Neural cell (in vitro differentiated cells): ENCODE data around the gene ALDOC. TPM values are rescaled to one million over a fixed set of nuclear protein-coding genes. Genes with fewer than 3 reads are reported as not detected.
"Not testable (repeated sequence)": the region's sequence is repeated elsewhere in the genome, so short reads cannot be mapped to it uniquely, and the experiment has no call there.

ENCODE experiments used
- H2AFZ ChIP-seq: fragments of 200-600, 300-800 bp; sonication (generic), shearing (Covaris generic); 2 replicates; pipeline ENCODE4 v1.6.0; 2014; ENCODE audit warnings: low read depth, mild to moderate bottlenecking, antibody characterized with exemption, low read length, moderate library complexity
- H3F3A ChIP-seq: fragments of 200-600 bp; shearing (Covaris generic); 2 replicates; pipeline ENCODE4 v1.6.1; 2016; ENCODE audit warnings: mild to moderate bottlenecking, moderate library complexity, mixed read lengths, antibody characterized with exemption, low read length; ENCODE audit not compliant: insufficient read depth, poor library complexity, severe bottlenecking
- H3K27ac ChIP-seq: fragments of 200-600, 300-800 bp; sonication (generic), shearing (Covaris generic); 2 replicates; pipeline ENCODE4 v1.5.1; 2014; ENCODE audit warnings: mild to moderate bottlenecking, low read length, moderate library complexity
- H3K27me3 ChIP-seq: fragments of 300-800, 200-600 bp; sonication (generic), shearing (Covaris generic); 2 replicates; pipeline ENCODE4 v1.6.0; 2014; ENCODE audit warnings: mild to moderate bottlenecking, low read depth, low read length, moderate library complexity; ENCODE audit not compliant: insufficient read depth
- H3K36me3 ChIP-seq: fragments of 300-800, 200-600 bp; sonication (generic), shearing (Covaris generic); 2 replicates; pipeline ENCODE4 v1.5.1; 2014; ENCODE audit warnings: mild to moderate bottlenecking, antibody characterized with exemption, low read length, moderate library complexity; ENCODE audit not compliant: insufficient read depth
- H3K4me2 ChIP-seq: fragments of 300-800, 200-600 bp; sonication (generic), shearing (Covaris generic); 2 replicates; pipeline ENCODE4 v1.6.0; 2014; ENCODE audit warnings: mild to moderate bottlenecking, low read length
- H3K4me3 ChIP-seq: fragments of 300-800, 200-600 bp; sonication (generic), shearing (Covaris generic); 2 replicates; pipeline ENCODE4 v1.5.1; 2014; ENCODE audit warnings: mild to moderate bottlenecking, low read length, moderate library complexity
- H3K79me2 ChIP-seq: fragments of 200-600 bp; shearing (Covaris generic); replicated peaks from 2 replicates; pipeline ENCODE4 v1.6.0; 2014; ENCODE audit warnings: mild to moderate bottlenecking, low read length, moderate library complexity; ENCODE audit not compliant: insufficient read depth
- H3K9ac ChIP-seq: fragments of 300-800, 200-600 bp; sonication (generic), shearing (Covaris generic); 2 replicates; pipeline ENCODE4 v1.6.1; 2016; ENCODE audit warnings: mild to moderate bottlenecking, low read length, mixed read lengths
- H3K9me2 ChIP-seq: fragments of 200-600 bp; shearing (Covaris generic); 2 replicates; pipeline ENCODE4 v1.6.1; 2016; ENCODE audit warnings: mild to moderate bottlenecking, low read length, mixed read lengths; ENCODE audit not compliant: insufficient read depth
- H3K9me3 ChIP-seq: fragments of 200-600, 300-800 bp; sonication (generic), shearing (Covaris generic); 2 replicates; pipeline ENCODE4 v1.6.1; 2016; ENCODE audit warnings: mild to moderate bottlenecking, mixed run types, low read length, moderate library complexity, mixed read lengths
- H4K20me1 ChIP-seq: fragments of 200-600 bp; shearing (Covaris generic); 2 replicates; pipeline ENCODE4 v1.6.1; 2016; ENCODE audit warnings: mild to moderate bottlenecking, mixed run types; ENCODE audit not compliant: insufficient read depth
- EP300 ChIP-seq: fragments of 450-650 bp; conservative IDR thresholded peaks from 2 replicates; pipeline ENCODE4 v1.6.1; 2014; ENCODE audit warnings: antibody characterized with exemption, mild to moderate bottlenecking, moderate library complexity; ENCODE audit not compliant: poor library complexity, severe bottlenecking
- EZH2 ChIP-seq: fragments of 200-600, 300-800 bp; shearing (Covaris generic), sonication (generic); IDR thresholded peaks from 2 replicates; pipeline ENCODE4 v1.6.1; 2014; ENCODE audit warnings: antibody characterized with exemption, low read length, borderline replicate concordance, mild to moderate bottlenecking; ENCODE audit not compliant: insufficient read depth, poor library complexity, severe bottlenecking
- MXI1 ChIP-seq: fragments of 450-650 bp; conservative IDR thresholded peaks from 2 replicates; pipeline ENCODE4 v1.6.1; 2014; ENCODE audit warnings: antibody characterized with exemption, mild to moderate bottlenecking; ENCODE audit not compliant: poor library complexity, severe bottlenecking
- POLR2AphosphoS5 ChIP-seq: IDR thresholded peaks from 2 replicates; pipeline ENCODE4 v1.6.1; 2012
- RAD21 ChIP-seq: fragments of 450-650 bp; conservative IDR thresholded peaks from 2 replicates; pipeline ENCODE4 v1.6.1; 2014; ENCODE audit warnings: antibody characterized with exemption, mild to moderate bottlenecking, moderate library complexity
- SMC3 ChIP-seq: fragments of 450-650 bp; conservative IDR thresholded peaks from 2 replicates; pipeline ENCODE4 v1.6.1; 2014; ENCODE audit warnings: antibody characterized with exemption, mild to moderate bottlenecking, moderate library complexity; ENCODE audit not compliant: poor library complexity
- TAF1 ChIP-seq: IDR thresholded peaks from 2 replicates; pipeline ENCODE4 v1.6.1; 2012; ENCODE audit warnings: low read depth
- polyA plus RNA-seq: library from polyadenylated mRNA; depleted of rRNA; stranded (reverse); fragments of >200 nt; gene quantifications from 2 replicates; pipeline ENCODE4 v1.2.3, GENCODE V29; 2014
- TF ChIP-seq, protein P1 (sequence below): fragments of 450-650 bp; IDR thresholded peaks from 2 replicates; pipeline ENCODE4 v1.5.1; 2014; ENCODE audit warnings: antibody characterized with exemption, mild to moderate bottlenecking, moderate library complexity; ENCODE audit not compliant: poor library complexity, severe bottlenecking
- TF ChIP-seq, protein P2 (sequence below): IDR thresholded peaks from 2 replicates; pipeline ENCODE4 v1.6.1; 2012; ENCODE audit warnings: borderline replicate concordance

ALDOC gene
- polyA plus RNA-seq, 1 donor from 2014 or later: 4.0 TPM

DNA sequence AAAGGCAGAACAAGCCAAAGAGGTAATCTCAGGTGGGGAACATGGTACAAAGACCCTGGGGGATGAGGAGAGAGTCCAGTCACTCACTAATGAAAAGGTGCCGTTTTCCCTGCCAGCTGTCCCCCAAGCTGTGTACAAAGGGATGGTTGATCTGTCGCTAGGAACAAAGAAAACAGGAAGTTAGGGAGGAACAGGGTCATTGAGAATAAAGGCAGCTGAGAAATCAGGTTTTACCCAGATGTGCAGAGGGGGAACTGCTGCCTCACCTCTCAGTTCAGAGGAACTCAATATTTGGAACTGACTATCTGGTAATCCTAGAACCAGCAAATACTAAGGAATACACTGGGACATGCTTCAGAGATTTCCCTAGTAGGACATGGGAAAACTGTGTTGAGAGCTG lies 35.8 kb upstream of the ALDOC start:
- no peak overlapping the region for H3K9ac ChIP-seq
- TF ChIP-seq RAD21 (no peak), MXI1 (no peak), TAF1 (no peak), POLR2AphosphoS5 (no peak), EZH2 (no peak), SMC3 (no peak), EP300 (no peak)
- TF ChIP-seq, protein P1, sequence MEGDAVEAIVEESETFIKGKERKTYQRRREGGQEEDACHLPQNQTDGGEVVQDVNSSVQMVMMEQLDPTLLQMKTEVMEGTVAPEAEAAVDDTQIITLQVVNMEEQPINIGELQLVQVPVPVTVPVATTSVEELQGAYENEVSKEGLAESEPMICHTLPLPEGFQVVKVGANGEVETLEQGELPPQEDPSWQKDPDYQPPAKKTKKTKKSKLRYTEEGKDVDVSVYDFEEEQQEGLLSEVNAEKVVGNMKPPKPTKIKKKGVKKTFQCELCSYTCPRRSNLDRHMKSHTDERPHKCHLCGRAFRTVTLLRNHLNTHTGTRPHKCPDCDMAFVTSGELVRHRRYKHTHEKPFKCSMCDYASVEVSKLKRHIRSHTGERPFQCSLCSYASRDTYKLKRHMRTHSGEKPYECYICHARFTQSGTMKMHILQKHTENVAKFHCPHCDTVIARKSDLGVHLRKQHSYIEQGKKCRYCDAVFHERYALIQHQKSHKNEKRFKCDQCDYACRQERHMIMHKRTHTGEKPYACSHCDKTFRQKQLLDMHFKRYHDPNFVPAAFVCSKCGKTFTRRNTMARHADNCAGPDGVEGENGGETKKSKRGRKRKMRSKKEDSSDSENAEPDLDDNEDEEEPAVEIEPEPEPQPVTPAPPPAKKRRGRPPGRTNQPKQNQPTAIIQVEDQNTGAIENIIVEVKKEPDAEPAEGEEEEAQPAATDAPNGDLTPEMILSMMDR: no peak
- TF ChIP-seq, protein P2, sequence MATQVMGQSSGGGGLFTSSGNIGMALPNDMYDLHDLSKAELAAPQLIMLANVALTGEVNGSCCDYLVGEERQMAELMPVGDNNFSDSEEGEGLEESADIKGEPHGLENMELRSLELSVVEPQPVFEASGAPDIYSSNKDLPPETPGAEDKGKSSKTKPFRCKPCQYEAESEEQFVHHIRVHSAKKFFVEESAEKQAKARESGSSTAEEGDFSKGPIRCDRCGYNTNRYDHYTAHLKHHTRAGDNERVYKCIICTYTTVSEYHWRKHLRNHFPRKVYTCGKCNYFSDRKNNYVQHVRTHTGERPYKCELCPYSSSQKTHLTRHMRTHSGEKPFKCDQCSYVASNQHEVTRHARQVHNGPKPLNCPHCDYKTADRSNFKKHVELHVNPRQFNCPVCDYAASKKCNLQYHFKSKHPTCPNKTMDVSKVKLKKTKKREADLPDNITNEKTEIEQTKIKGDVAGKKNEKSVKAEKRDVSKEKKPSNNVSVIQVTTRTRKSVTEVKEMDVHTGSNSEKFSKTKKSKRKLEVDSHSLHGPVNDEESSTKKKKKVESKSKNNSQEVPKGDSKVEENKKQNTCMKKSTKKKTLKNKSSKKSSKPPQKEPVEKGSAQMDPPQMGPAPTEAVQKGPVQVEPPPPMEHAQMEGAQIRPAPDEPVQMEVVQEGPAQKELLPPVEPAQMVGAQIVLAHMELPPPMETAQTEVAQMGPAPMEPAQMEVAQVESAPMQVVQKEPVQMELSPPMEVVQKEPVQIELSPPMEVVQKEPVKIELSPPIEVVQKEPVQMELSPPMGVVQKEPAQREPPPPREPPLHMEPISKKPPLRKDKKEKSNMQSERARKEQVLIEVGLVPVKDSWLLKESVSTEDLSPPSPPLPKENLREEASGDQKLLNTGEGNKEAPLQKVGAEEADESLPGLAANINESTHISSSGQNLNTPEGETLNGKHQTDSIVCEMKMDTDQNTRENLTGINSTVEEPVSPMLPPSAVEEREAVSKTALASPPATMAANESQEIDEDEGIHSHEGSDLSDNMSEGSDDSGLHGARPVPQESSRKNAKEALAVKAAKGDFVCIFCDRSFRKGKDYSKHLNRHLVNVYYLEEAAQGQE: no peak
- H3K9me2 ChIP-seq: no peaks in the 10 kb centered on the region
- H2AFZ ChIP-seq: no peak overlapping the region
- H3F3A ChIP-seq: no peaks in the 10 kb centered on the region
- H3K4me2 ChIP-seq: no peak overlapping the region
- H3K27me3 ChIP-seq: no peaks in the 10 kb centered on the region
- H3K27ac ChIP-seq: no peak overlapping the region
- H3K9me3 ChIP-seq: no peaks in the 10 kb centered on the region
- H3K4me3 ChIP-seq: no peak overlapping the region
- H3K36me3 ChIP-seq: peaks cover 3% of the 10 kb centered on the region
- H4K20me1 ChIP-seq: no peaks in the 10 kb centered on the region
- no peaks in the 10 kb centered on the region for H3K79me2 ChIP-seq

GRCh38 chr17:28610376-28610775 lies 33.7 kb upstream of the ALDOC start:
- Histone ChIP-seq H3K9me2 (no peaks in the 10 kb centered on the region), H3K79me2 (no peaks in the 10 kb centered on the region), H3K4me3 (no peak overlapping the region), H3K27ac (no peak overlapping the region), H2AFZ (no peak overlapping the region), H3K4me2 (no peak overlapping the region), H3K36me3 (peaks cover 3% of the 10 kb centered on the region), H3K9ac (no peak overlapping the region), H4K20me1 (no peaks in the 10 kb centered on the region), H3K27me3 (no peaks in the 10 kb centered on the region), H3F3A (no peaks in the 10 kb centered on the region), H3K9me3 (no peaks in the 10 kb centered on the region)
- no peak for TF ChIP-seq EP300
- no peak for TF ChIP-seq POLR2AphosphoS5
- TF ChIP-seq MXI1: no peak
- TF ChIP-seq, protein P2: no peak
- TF ChIP-seq EZH2: no peak
- TF ChIP-seq, protein P1: no peak
- TF ChIP-seq RAD21: no peak
- no peak for TF ChIP-seq SMC3
- TF ChIP-seq TAF1: no peak

GRCh38 chr17:28604031-28604430 lies 27.3 kb upstream of the ALDOC start:
- not testable (repeated sequence) for H3K36me3 ChIP-seq, H3K4me2 ChIP-seq, H3K27ac ChIP-seq, H3K27me3 ChIP-seq, H3K4me3 ChIP-seq, H3F3A ChIP-seq, H3K79me2 ChIP-seq, H3K9me2 ChIP-seq, H4K20me1 ChIP-seq, H2AFZ ChIP-seq, H3K9me3 ChIP-seq, H3K9ac ChIP-seq
